Thoracic aorta (tissue), 2 donors: Measurements from ENCODE around the gene CYP4A11. TPM values are rescaled to one million over a fixed set of nuclear protein-coding genes. Genes with fewer than 3 reads are reported as not detected.

ENCODE experiments used
- total RNA-seq, 2 donors: library from RNA; depleted of rRNA; stranded (reverse); fragments of >200 nt; gene quantifications; one replicate each; pipeline versions ENCODE4 v1.1.0 to v1.2.3, GENCODE V29; 2016

CYP4A11 gene
- total RNA-seq, 2 donors from 2014 or later: not detected

Other genes with a start within 250 kb of the CYP4A11 start
- 100 to 1,000 TPM; 102 to 107 TPM for gene EFCAB14, start 222.4 kb downstream of the CYP4A11 start, total RNA-seq
- gene CYP4B1, start 142.4 kb downstream of the CYP4A11 start, total RNA-seq: 100 to 1,000 TPM in 1 of 2 donors, 10 to 100 TPM in 1; 57.9 to 117 TPM
- gene CYP4X1, start 82.2 kb upstream of the CYP4A11 start, total RNA-seq: 10 to 100 TPM; 29.6 to 47.9 TPM
- 1 to 10 TPM; 1.1 to 3.9 TPM for gene CYP4Z1, start 125.8 kb upstream of the CYP4A11 start, total RNA-seq
- not detected for gene CYP4A22, start 196.0 kb upstream of the CYP4A11 start, total RNA-seq
- gene PDZK1IP1, start 248.6 kb upstream of the CYP4A11 start, total RNA-seq: not detected